SK-N-SH (cell line): ENCODE measurements around the gene NUDT7.

Experiments used
- FOXM1 ChIP-seq: IDR thresholded peaks from 2 replicates; pipeline ENCODE4 v1.4.0; 2012; ENCODE audit warnings: low read depth, mild to moderate bottlenecking
- GABPA ChIP-seq: IDR thresholded peaks from 2 replicates; pipeline ENCODE4 v1.4.0; 2012; ENCODE audit warnings: low read depth, mild to moderate bottlenecking
- POLR2AphosphoS5 ChIP-seq: IDR thresholded peaks from 2 replicates; pipeline ENCODE4 v1.6.1; 2012; ENCODE audit warnings: low read depth, low read length
- RAD21 ChIP-seq: IDR thresholded peaks from 2 replicates; pipeline ENCODE4 v1.6.1; 2012; ENCODE audit warnings: mild to moderate bottlenecking, low read length
- RCOR1 ChIP-seq: fragments of 150-350 bp; IDR thresholded peaks from 2 replicates; pipeline ENCODE4 v1.6.1; 2017; ENCODE audit warnings: antibody characterized with exemption, low read length
- RXRA ChIP-seq: IDR thresholded peaks from 2 replicates; pipeline ENCODE4 v1.4.0; 2012; ENCODE audit warnings: low read depth, mild to moderate bottlenecking, borderline replicate concordance
- SMC3 ChIP-seq: IDR thresholded peaks from 2 replicates; pipeline ENCODE4 v1.6.1; 2012; ENCODE audit warnings: low read depth, low read length, improper control_type of control experiment
- TEAD4 ChIP-seq: IDR thresholded peaks from 2 replicates; pipeline ENCODE4 v1.4.0; 2012; ENCODE audit warnings: mild to moderate bottlenecking, borderline replicate concordance; ENCODE audit not compliant: insufficient read depth
- YY1 ChIP-seq: IDR thresholded peaks from 2 replicates; pipeline ENCODE4 v1.4.0; 2012; ENCODE audit warnings: low read depth, mild to moderate bottlenecking
- TF ChIP-seq, protein P1 (sequence below): fragments of 200-600 bp; sonication (generic); IDR thresholded peaks from 2 replicates; pipeline ENCODE4 v1.6.1; 2017; ENCODE audit warnings: antibody characterized with exemption, mild to moderate bottlenecking, moderate library complexity
- TF ChIP-seq, protein P2 (sequence below): IDR thresholded peaks from 2 replicates; pipeline ENCODE4; 2012
- TF ChIP-seq, protein P3 (sequence below): IDR thresholded peaks from 2 replicates; pipeline ENCODE4 v1.4.0; 2012; ENCODE audit warnings: low read depth, borderline replicate concordance

DNA sequence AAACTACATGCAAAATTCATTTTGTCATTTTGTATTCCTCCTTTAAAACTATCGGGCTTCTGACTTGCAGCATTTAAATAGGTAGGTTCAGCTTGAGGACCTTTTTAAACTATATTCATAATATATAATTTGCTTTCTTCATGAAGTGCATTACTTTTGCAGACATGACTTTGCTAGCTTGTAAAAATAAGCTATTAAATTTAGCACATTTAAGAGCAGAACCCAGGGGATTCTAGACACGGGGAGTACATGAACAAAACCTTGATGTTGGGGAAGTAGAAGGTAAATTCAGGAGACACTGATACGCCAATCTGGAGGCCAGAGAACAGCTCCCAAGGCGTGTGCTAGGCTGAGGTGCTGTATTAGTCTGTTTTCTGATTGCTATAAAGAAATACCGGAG is 32.3 kb upstream of the NUDT7 start:
- no peak for TF ChIP-seq TEAD4
- TF ChIP-seq, protein P1, sequence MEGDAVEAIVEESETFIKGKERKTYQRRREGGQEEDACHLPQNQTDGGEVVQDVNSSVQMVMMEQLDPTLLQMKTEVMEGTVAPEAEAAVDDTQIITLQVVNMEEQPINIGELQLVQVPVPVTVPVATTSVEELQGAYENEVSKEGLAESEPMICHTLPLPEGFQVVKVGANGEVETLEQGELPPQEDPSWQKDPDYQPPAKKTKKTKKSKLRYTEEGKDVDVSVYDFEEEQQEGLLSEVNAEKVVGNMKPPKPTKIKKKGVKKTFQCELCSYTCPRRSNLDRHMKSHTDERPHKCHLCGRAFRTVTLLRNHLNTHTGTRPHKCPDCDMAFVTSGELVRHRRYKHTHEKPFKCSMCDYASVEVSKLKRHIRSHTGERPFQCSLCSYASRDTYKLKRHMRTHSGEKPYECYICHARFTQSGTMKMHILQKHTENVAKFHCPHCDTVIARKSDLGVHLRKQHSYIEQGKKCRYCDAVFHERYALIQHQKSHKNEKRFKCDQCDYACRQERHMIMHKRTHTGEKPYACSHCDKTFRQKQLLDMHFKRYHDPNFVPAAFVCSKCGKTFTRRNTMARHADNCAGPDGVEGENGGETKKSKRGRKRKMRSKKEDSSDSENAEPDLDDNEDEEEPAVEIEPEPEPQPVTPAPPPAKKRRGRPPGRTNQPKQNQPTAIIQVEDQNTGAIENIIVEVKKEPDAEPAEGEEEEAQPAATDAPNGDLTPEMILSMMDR: no peak
- no peak for TF ChIP-seq FOXM1
- no peak for TF ChIP-seq POLR2AphosphoS5
- no peak for TF ChIP-seq SMC3
- no peak for TF ChIP-seq RAD21
- no peak for TF ChIP-seq GABPA
- TF ChIP-seq RXRA: no peak
- TF ChIP-seq RCOR1: no peak
- TF ChIP-seq, protein P2, sequence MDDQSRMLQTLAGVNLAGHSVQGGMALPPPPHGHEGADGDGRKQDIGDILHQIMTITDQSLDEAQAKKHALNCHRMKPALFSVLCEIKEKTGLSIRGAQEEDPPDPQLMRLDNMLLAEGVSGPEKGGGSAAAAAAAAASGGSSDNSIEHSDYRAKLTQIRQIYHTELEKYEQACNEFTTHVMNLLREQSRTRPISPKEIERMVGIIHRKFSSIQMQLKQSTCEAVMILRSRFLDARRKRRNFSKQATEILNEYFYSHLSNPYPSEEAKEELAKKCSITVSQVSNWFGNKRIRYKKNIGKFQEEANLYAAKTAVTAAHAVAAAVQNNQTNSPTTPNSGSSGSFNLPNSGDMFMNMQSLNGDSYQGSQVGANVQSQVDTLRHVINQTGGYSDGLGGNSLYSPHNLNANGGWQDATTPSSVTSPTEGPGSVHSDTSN: no peak
- TF ChIP-seq, protein P3, sequence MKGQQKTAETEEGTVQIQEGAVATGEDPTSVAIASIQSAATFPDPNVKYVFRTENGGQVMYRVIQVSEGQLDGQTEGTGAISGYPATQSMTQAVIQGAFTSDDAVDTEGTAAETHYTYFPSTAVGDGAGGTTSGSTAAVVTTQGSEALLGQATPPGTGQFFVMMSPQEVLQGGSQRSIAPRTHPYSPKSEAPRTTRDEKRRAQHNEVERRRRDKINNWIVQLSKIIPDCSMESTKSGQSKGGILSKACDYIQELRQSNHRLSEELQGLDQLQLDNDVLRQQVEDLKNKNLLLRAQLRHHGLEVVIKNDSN: no peak
- TF ChIP-seq YY1: no peak
